NCI-H510A (cell line): ENCODE results near the gene MROH2B.

Experiments
- DNase-seq: peaks from one replicate; lab custom pipeline; 2025; lab: John Stamatoyannopoulos, UW

The MROH2B gene

DNA sequence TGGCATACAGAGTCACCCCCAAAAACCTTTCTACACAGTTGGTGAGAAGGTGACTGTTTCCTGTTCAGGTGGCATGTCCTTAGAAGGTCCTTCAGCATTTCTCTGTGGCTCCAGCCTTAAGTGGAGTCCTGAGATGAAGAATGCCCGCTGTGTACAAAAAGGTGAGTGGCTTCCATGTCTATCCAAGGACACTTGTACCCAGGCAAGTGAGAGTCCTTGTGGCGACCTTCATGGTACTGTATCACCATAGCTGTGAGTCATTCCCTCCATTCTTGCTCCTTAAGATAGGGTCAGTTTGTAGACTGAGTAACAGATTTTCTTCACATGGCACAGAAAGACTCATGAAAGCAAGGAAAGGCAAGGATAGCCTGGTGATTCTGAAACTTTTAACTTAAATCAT, 98.7 kb downstream of the MROH2B start:
- DNase-seq = no peak

DNA sequence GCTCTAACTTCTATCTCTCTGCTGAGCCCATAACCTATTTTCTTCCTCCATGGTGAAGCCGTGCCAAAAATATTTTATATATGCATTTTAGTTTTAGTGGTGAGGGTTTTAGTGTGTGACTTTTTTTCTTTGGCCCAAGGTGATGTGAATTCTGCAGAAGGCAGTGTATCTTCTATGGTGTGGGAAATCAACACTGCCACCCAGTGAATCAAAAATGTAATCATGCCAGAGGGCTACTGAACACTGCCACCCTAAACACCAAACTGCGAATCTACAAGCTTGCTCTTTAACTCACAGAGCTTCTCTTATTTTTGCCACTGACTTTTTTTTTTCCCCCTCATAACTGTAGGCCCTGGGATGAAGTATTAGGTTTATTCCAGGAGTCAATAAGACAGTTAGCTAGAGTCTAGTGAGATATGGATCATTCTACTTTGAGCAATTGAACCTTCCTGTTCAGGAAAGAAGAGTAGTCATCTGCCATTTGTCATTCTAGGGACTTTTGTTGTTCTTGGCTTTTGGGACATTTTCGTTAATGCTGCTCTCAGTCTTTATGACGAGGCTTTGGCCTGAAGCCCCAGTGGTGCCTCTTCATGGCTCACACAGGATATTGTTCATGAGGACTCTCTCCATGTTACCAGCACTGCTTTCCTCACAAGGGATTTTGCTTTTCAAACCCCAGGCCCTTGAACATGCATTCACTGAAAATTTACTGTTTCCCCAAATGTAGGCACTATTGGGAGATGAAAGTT, 108.8 kb downstream of the MROH2B start:
- DNase-seq = no peak

DNA sequence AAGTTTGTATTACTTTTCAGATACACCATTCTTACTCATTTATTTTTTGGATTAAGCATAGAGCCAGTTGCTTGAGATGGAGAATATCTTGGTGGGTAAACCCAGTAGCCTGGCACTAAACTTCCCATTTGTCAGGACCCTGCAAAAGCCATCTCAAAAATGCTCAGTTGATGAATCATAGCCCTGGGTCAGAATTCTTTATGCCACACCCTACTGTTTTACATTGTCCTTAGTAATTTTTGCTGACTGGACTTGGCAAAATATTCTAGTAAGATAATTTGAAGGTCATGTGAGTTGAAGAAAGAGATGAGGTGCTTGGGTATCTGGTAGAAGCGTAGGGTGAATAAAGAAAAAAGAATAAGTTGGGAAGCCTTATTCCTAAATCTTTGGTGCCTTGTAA, 111.1 kb downstream of the MROH2B start:
- DNase-seq = no peak

DNA sequence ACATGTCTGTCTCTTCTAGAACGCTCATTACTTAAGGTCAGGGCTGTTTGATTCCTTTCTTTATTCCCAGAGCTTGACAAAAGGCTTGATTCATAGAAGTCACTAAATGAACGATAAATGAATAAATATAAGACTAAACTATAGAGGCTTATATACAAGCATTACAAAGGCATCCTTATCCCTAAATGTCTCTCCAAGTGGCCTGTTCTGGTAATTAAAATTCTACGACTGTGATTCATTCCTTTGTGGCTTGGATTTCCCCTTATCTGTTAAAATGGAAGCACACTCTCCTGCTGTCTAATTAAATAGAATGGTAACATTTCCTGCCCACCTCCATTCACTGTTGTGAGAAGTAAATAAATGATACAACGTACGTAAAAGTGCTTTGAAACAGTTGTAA, 112.3 kb downstream of the MROH2B start:
- no peak for DNase-seq

DNA sequence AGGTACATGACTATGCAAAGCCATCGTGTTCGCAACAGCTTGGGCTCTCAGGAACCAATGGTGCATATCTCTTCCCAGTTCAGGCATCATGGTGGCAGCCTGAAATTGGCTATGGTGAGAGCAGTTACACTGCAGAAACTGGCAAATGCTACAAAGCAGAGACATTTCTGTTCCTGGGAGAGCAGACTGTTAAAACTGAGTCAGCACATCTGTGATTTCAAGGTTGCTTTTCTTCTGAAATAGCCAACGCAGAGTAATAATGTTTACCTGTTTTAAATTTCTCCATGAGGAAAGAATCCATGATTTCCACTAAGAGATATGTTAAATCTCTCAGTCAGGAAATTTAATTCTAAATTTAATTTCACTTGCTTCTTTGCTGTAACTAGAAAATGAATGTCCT, 114.1 kb downstream of the MROH2B start:
- DNase-seq = no peak

DNA sequence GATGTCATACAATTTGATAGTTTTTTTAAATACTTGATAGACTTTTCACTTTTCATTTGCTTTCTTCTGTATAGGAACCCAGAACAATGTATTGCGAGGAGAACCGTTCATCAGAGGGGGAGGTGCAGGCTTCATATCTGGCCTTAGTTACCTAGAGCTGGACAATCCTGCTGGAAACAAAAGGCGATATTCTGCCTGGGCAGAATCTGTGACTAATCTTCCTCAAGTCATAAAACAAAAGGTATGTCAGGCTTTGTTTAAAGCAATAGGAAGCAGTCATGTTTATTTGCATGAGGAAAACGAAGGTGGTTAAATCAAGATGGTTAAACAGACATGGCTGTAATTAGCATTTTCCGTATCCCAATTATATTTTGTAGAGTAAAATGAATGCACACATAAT, 115.8 kb downstream of the MROH2B start:
- DNase-seq = no peak
